HepG2 (cell line): ENCODE measurements around the gene IFITM10. TPM values are rescaled to one million over a fixed set of nuclear protein-coding genes. Genes with fewer than 3 reads are reported as not detected.

Experiments used
- DMAP1 ChIP-seq: IDR thresholded peaks from 2 replicates; pipeline ENCODE4 v1.6.1; 2016
- HOXA9 ChIP-seq: sonication (generic); formaldehyde crosslinking; IDR thresholded peaks from 2 replicates; pipeline ENCODE4 v1.8.1; 2022; ENCODE audit warnings: missing genetic modification reagents, mild to moderate bottlenecking, moderate library complexity, borderline replicate concordance
- KLF12 ChIP-seq: sonication (generic); formaldehyde crosslinking; IDR thresholded peaks from 2 replicates; pipeline ENCODE4 v1.4.0; 2020; ENCODE audit warnings: missing genetic modification reagents, borderline replicate concordance
- RAD21 ChIP-seq: fragments of 450-650 bp; formaldehyde crosslinking; IDR thresholded peaks from 2 replicates; pipeline ENCODE4 v1.5.0; 2020; ENCODE audit warnings: mild to moderate bottlenecking
- ZNF260 ChIP-seq: sonication (generic); formaldehyde crosslinking; IDR thresholded peaks from 2 replicates; pipeline ENCODE4 v1.4.0; 2020; ENCODE audit warnings: missing genetic modification reagents, low read depth, mild to moderate bottlenecking, borderline replicate concordance
- ZNF552 ChIP-seq: sonication (generic); formaldehyde crosslinking; IDR thresholded peaks from 2 replicates; pipeline ENCODE4 v1.9.0; 2022; ENCODE audit warnings: missing genetic modification reagents, mild to moderate bottlenecking, borderline replicate concordance
- ZNF605 ChIP-seq: sonication (generic); formaldehyde crosslinking; IDR thresholded peaks from 2 replicates; pipeline ENCODE4 v1.8.0; 2022; ENCODE audit warnings: mild to moderate bottlenecking, missing genetic modification reagents
- polyA plus RNA-seq, 8 experiments: library from polyadenylated mRNA; depleted of rRNA in 3 of 8; stranded (reverse) in 7 of 8; unstranded in 1 of 8; fragments of >200 nt; fragmentation: Illumina TruSeq in 4 of 8; extraction: Trizol in 4 of 8; gene quantifications; 2 replicates each; pipeline versions ENCODE4 v1.2.1 to v1.2.3, GENCODE V29; 2011 to 2016; ENCODE audit warnings: low read depth in 4 of 8, missing spikeins in 1 of 8, mixed read lengths in 1 of 8; ENCODE audit not compliant: insufficient read depth in 1 of 8
- total RNA-seq, 5 experiments: library from RNA; depleted of rRNA; stranded (reverse); fragments of >200 nt; fragmentation: Illumina TruSeq; extraction: Trizol; gene quantifications; 2 replicates each; pipeline ENCODE4 v1.2.3, GENCODE V29; 2016; ENCODE audit warnings: low read depth in 1 of 5
- TF ChIP-seq, protein P1 (sequence below): sonication (generic); formaldehyde crosslinking; IDR thresholded peaks from 2 replicates; pipeline ENCODE4 v1.8.1; 2023; ENCODE audit warnings: mild to moderate bottlenecking, missing genetic modification reagents
- TF ChIP-seq, protein P2 (sequence below): sonication (generic); formaldehyde crosslinking; IDR thresholded peaks from 2 replicates; pipeline ENCODE4 v1.4.0; 2020; ENCODE audit warnings: mild to moderate bottlenecking, missing genetic modification reagents
- TF ChIP-seq, protein P3 (sequence below): sonication (generic); formaldehyde crosslinking; IDR thresholded peaks from 2 replicates; pipeline ENCODE4 v1.4.0; 2020; ENCODE audit warnings: missing genetic modification reagents, mild to moderate bottlenecking, borderline replicate concordance
- TF ChIP-seq, protein P4 (sequence below): IDR thresholded peaks from 2 replicates; pipeline ENCODE4 v1.6.1; 2012; ENCODE audit warnings: low read length, improper control_type of control experiment

IFITM10 gene
- total and polyA plus RNA-seq, 2 of the 13 experiments (the other 11 are each of a cell fraction or from before 2014, with no cell fraction given), result 0.09 to 0.13 TPM

DNA sequence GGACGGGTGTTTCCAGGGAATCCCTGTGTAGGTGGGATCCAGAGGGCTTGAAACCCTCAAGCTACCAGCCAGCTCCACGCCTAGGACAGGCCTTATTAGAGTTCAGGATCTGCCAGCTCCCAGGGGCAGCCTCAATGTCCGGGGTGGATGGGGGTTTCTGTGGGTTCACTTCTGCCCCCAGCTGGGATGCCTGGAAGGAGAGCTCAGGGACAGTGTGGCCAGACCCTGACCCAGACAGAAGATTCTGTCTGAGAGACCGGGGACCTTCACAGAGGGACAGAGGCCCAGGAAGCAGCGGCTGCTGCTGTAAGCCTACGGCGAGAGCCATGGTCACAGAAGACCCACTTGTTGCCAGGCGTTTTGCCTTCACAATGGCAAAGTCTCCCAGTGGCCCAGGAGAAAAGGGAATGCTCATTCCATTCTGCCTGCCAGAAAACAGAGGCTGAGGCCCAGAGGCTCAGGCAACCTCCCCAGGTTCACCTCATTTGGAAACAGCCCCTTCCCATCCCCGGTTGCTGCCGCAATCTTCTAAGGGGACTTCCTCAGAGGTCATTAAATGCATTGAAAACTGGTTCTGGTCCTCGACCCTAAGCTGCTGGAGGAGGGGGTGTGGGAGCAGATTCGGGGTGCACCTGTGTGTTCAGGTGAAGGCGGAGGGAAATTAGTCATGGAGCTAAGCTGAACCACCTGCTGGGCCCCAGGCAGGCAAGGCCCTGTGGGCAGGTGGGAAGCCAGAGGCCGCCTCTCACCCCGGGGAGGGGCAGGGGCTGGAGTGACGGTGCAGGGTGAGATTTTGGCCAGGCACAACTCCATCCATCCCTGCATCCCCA, 58.3 kb downstream of the IFITM10 start (continued):
- TF ChIP-seq, protein P1, sequence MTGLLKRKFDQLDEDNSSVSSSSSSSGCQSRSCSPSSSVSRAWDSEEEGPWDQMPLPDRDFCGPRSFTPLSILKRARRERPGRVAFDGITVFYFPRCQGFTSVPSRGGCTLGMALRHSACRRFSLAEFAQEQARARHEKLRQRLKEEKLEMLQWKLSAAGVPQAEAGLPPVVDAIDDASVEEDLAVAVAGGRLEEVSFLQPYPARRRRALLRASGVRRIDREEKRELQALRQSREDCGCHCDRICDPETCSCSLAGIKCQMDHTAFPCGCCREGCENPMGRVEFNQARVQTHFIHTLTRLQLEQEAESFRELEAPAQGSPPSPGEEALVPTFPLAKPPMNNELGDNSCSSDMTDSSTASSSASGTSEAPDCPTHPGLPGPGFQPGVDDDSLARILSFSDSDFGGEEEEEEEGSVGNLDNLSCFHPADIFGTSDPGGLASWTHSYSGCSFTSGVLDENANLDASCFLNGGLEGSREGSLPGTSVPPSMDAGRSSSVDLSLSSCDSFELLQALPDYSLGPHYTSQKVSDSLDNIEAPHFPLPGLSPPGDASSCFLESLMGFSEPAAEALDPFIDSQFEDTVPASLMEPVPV (CRISPR knock-in tag), result no peak
- TF ChIP-seq, protein P2, sequence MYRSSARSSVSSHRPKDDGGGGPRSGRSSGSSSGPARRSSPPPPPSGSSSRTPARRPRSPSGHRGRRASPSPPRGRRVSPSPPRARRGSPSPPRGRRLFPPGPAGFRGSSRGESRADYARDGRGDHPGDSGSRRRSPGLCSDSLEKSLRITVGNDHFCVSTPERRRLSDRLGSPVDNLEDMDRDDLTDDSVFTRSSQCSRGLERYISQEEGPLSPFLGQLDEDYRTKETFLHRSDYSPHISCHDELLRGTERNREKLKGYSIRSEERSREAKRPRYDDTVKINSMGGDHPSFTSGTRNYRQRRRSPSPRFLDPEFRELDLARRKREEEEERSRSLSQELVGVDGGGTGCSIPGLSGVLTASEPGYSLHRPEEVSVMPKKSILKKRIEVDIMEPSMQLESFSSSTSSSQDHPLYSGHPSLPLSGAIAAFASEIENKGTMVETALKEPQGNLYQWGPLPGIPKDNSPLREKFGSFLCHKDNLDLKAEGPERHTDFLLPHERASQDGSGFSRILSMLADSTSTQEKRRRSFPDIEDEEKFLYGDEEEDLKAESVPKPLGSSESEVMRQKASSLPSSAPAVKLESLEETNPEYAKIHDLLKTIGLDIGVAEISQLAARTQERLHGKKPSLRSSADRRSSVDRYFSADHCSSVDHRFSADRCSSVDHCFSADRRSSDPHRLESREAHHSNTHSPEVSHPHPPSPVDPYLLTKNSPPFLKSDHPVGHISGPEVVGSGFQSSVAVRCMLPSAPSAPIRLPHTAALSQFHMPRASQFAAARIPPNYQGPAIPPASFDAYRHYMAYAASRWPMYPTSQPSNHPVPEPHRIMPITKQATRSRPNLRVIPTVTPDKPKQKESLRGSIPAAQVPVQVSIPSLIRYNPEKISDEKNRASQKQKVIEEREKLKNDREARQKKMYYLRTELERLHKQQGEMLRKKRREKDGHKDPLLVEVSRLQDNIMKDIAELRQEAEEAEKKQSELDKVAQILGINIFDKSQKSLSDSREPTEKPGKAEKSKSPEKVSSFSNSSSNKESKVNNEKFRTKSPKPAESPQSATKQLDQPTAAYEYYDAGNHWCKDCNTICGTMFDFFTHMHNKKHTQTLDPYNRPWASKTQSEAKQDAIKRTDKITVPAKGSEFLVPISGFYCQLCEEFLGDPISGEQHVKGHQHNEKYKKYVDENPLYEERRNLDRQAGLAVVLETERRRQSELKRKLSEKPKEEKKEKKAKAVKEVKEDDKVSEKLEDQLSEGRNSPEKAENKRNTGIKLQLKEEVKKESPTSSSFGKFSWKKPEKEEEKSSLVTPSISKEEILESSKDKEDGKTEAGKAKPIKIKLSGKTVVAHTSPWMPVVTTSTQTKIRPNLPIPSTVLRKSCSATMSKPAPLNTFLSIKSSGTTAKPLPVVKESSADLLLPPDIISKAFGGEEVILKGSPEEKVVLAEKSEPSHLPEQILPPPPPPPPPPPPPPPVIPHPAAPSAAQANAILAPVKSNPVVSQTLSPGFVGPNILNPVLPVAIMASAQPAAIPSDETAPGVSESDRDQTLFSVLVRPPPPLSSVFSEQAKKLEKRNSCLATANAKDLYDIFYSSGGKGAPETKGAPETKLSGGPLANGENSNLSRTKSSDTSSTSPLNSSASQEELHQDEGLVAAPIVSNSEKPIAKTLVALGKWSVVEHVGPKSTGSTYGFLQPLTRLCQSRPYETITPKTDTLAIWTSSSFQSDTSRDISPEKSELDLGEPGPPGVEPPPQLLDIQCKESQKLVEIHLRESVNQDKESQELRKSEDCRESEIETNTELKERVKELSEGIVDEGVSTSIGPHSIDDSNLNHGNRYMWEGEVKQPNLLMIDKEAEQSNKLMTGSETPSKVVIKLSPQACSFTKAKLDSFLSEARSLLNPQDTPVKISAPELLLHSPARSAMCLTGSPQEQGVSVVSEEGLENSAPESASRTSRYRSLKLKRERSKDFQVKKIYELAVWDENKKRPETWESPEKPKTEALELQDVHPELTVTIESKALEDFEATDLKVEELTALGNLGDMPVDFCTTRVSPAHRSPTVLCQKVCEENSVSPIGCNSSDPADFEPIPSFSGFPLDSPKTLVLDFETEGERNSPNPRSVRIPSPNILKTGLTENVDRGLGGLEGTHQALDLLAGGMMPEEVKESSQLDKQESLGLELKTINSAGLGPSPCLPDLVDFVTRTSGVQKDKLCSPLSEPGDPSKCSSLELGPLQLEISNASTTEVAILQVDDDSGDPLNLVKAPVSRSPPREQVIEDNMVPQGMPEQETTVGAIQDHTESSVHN (CRISPR knock-in tag), result no peak; the same call in 1 of the 2 replicates
- no peak for TF ChIP-seq ZNF260 (CRISPR knock-in tag)
- TF ChIP-seq RAD21, result no peak
- no peak for TF ChIP-seq DMAP1 (CRISPR knock-in tag)
- no peak for TF ChIP-seq KLF12 (CRISPR knock-in tag)
- TF ChIP-seq, protein P3, sequence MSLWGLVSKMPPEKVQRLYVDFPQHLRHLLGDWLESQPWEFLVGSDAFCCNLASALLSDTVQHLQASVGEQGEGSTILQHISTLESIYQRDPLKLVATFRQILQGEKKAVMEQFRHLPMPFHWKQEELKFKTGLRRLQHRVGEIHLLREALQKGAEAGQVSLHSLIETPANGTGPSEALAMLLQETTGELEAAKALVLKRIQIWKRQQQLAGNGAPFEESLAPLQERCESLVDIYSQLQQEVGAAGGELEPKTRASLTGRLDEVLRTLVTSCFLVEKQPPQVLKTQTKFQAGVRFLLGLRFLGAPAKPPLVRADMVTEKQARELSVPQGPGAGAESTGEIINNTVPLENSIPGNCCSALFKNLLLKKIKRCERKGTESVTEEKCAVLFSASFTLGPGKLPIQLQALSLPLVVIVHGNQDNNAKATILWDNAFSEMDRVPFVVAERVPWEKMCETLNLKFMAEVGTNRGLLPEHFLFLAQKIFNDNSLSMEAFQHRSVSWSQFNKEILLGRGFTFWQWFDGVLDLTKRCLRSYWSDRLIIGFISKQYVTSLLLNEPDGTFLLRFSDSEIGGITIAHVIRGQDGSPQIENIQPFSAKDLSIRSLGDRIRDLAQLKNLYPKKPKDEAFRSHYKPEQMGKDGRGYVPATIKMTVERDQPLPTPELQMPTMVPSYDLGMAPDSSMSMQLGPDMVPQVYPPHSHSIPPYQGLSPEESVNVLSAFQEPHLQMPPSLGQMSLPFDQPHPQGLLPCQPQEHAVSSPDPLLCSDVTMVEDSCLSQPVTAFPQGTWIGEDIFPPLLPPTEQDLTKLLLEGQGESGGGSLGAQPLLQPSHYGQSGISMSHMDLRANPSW (CRISPR knock-in tag), result no peak
- TF ChIP-seq, protein P4, sequence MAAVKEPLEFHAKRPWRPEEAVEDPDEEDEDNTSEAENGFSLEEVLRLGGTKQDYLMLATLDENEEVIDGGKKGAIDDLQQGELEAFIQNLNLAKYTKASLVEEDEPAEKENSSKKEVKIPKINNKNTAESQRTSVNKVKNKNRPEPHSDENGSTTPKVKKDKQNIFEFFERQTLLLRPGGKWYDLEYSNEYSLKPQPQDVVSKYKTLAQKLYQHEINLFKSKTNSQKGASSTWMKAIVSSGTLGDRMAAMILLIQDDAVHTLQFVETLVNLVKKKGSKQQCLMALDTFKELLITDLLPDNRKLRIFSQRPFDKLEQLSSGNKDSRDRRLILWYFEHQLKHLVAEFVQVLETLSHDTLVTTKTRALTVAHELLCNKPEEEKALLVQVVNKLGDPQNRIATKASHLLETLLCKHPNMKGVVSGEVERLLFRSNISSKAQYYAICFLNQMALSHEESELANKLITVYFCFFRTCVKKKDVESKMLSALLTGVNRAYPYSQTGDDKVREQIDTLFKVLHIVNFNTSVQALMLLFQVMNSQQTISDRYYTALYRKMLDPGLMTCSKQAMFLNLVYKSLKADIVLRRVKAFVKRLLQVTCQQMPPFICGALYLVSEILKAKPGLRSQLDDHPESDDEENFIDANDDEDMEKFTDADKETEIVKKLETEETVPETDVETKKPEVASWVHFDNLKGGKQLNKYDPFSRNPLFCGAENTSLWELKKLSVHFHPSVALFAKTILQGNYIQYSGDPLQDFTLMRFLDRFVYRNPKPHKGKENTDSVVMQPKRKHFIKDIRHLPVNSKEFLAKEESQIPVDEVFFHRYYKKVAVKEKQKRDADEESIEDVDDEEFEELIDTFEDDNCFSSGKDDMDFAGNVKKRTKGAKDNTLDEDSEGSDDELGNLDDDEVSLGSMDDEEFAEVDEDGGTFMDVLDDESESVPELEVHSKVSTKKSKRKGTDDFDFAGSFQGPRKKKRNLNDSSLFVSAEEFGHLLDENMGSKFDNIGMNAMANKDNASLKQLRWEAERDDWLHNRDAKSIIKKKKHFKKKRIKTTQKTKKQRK, result no peak
- TF ChIP-seq ZNF552 (CRISPR knock-in tag), result no peak
- TF ChIP-seq ZNF605 (CRISPR knock-in tag), result no peak; the same call in 1 of the 2 replicates
- TF ChIP-seq HOXA9, result no peak
